Endothelial cell (in vitro differentiated cells): ENCODE measurements around the gene ZNF335. TPM values are rescaled to one million over a fixed set of nuclear protein-coding genes. Genes with fewer than 3 reads are reported as not detected.

Experiments
- DNase-seq: peaks from one replicate; pipeline ENCODE4 v3.0.0; 2021; ENCODE audit warnings: low spot score
- H3K27ac Mint-ChIP-seq: one replicate; pipeline ENCODE4 v1.8.0; 2021; ENCODE audit warnings: mixed read lengths, inconsistent platforms; ENCODE audit not compliant: unreplicated experiment
- H3K27me3 Mint-ChIP-seq: one replicate; pipeline ENCODE4 v1.8.0; 2021; ENCODE audit warnings: mild to moderate bottlenecking, moderate library complexity, mixed read lengths, inconsistent platforms; ENCODE audit not compliant: unreplicated experiment
- H3K36me3 Mint-ChIP-seq: one replicate; pipeline ENCODE4 v1.8.0; 2021; ENCODE audit warnings: mild to moderate bottlenecking, low read depth, mixed read lengths, inconsistent platforms; ENCODE audit not compliant: unreplicated experiment
- H3K4me1 Mint-ChIP-seq: one replicate; pipeline ENCODE4 v1.8.0; 2021; ENCODE audit warnings: mild to moderate bottlenecking, mixed read lengths, inconsistent platforms; ENCODE audit not compliant: unreplicated experiment
- H3K4me3 Mint-ChIP-seq: one replicate; pipeline ENCODE4 v1.8.0; 2021; ENCODE audit warnings: mild to moderate bottlenecking, mixed read lengths, inconsistent platforms; ENCODE audit not compliant: unreplicated experiment
- H3K9me3 Mint-ChIP-seq: one replicate; pipeline ENCODE4 v1.8.0; 2021; ENCODE audit warnings: mixed read lengths, inconsistent platforms; ENCODE audit not compliant: unreplicated experiment
- CTCF ChIP-seq: fragments of 200-600 bp; sonication (generic); IDR thresholded peaks from one replicate; pipeline ENCODE4 v1.5.0; 2021; ENCODE audit warnings: antibody characterized with exemption; ENCODE audit not compliant: unreplicated experiment
- total RNA-seq: library from RNA; stranded (reverse); fragmentation: NEBNext Ultra II Directional; extraction: Animal tissue kit (Norgen Biotek cat#: 25700); gene quantifications from one replicate; pipeline ENCODE4 v1.2.1, GENCODE V29; 2021; ENCODE audit not compliant: unreplicated experiment

Gene ZNF335
- total RNA-seq, 1 donor from 2014 or later, result 22.9 TPM

GRCh38 chr20:45899046-45899835 is 72.8 kb downstream of the ZNF335 start:
- H3K9me3 Mint-ChIP-seq, result no peaks in the 10 kb centered on the region
- peaks cover 13% of the 10 kb centered on the region for H3K36me3 Mint-ChIP-seq
- peaks cover 1% of the 10 kb centered on the region for H3K27me3 Mint-ChIP-seq
- no peaks in the 10 kb centered on the region for H3K4me1 Mint-ChIP-seq
- peak overlapping the region; percentile 40 for H3K4me3 Mint-ChIP-seq
- TF ChIP-seq CTCF, result no peak
- no peak overlapping the region for H3K27ac Mint-ChIP-seq
- DNase-seq, result no peak

Other genes with a start within 250 kb of the ZNF335 start
- not detected for gene SPINT4, start 249.9 kb downstream of the ZNF335 start, total RNA-seq
- not detected for gene WFDC3, start 180.3 kb downstream of the ZNF335 start, total RNA-seq
- 36.9 TPM for gene DNTTIP1, start 180.2 kb downstream of the ZNF335 start, total RNA-seq
- 22.9 TPM for gene UBE2C, start 159.6 kb downstream of the ZNF335 start, total RNA-seq
- gene TNNC2, start 144.9 kb downstream of the ZNF335 start, total RNA-seq, result not detected
- gene SNX21, start 138.4 kb downstream of the ZNF335 start, total RNA-seq, result 11.9 TPM
- gene ACOT8, start 114.8 kb downstream of the ZNF335 start, total RNA-seq, result 25.3 TPM
- gene ZSWIM3, start 114.6 kb downstream of the ZNF335 start, total RNA-seq, result 6.7 TPM
- 12.6 TPM for gene ZSWIM1, start 91.0 kb downstream of the ZNF335 start, total RNA-seq
- gene SPATA25, start 84.6 kb downstream of the ZNF335 start, total RNA-seq, result 0.62 TPM
- gene NEURL2, start 81.0 kb downstream of the ZNF335 start, total RNA-seq, result 3.6 TPM
- 62.7 TPM for gene CTSA, start 80.9 kb downstream of the ZNF335 start, total RNA-seq
- gene PLTP, start 60.0 kb downstream of the ZNF335 start, total RNA-seq, result 41.3 TPM
- gene PCIF1, start 37.5 kb downstream of the ZNF335 start, total RNA-seq, result 34.8 TPM
- gene MMP9, start 36.7 kb upstream of the ZNF335 start, total RNA-seq, result 9.7 TPM
- 8.8 TPM for gene SLC12A5, start 57.0 kb upstream of the ZNF335 start, total RNA-seq
- 34.9 TPM for gene NCOA5, start 117.8 kb upstream of the ZNF335 start, total RNA-seq
- gene CD40, start 146.1 kb upstream of the ZNF335 start, total RNA-seq, result 69.4 TPM